ENCODE measurements around the gene GPR35. TPM values are rescaled to one million over a fixed set of nuclear protein-coding genes. Genes with fewer than 3 reads are reported as not detected.
"Not testable (repeated sequence)": the region's sequence is repeated elsewhere in the genome, so short reads cannot be mapped to it uniquely, and the experiment has no call there.

Gene GPR35
- total RNA-seq, 8 experiments from 2014 or later: 0.15 to 1.3 (median 0.54) TPM

DNA sequence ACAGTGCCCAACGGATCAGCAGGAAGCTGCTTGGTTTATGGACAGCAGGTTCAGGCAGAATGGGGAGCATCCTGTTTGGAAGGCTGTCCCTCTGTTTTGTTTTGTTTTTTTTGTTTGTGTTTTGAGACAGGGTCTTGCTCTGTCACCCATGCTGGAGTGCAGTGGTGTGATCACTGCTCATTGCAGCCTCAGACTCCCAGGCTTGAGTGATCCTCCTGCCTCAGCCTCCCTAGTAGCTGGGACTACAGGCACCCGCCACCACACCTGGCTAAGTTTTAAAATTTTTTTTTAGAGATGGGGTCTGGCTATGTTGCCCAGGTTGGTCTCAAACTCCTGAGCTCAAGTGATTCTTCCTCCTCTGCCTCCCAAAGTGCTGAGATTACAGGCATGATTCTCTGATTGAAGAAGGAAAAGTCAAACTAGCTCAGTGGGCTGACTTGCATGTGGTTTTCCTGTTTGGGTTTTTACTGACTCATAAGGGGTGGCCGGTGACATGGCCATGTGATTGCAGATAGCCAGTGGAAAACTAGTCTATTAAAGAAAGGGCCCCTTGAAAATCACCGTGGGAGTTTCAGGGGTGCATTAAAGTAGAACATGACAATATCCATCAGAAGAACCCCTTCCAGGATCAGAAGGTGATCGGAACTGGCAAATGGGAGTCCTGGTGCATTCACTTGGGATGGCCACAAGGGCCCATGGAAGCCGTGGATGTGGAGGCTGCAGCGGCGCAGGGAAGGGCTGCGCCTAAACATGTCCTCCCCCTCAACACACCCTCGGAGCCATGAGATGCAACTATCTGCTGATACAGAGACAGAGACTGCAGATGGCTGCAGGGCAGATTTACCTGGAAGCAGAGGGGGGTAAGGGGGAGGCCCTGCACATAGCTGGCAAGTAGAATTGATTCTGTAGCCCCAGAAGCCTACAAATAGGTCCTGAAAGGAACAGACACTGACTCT lies 30.9 kb downstream of the GPR35 start:
- no peaks in the 10 kb centered on the region for H3K4me1 ChIP-seq (replicated peaks in 1 of 2)
- no peak overlapping the region for H3K27ac ChIP-seq
- in situ Hi-C loops (cut with MboI; ENCODE audit: low pct_unique_long_range_greater_than_20kb in 2 of 9, low sequenced_read_pairs in 9 of 9, unreplicated experiment in 9 of 9): no loop called here
- 64 to 100% (median 79%) methylated on average over 2 to 5 of the region's 10 CpGs; no CpG with 5 or more reads in 2 of the 10 experiments for WGBS, 10 experiments
- ATAC-seq (replicated peaks in 6 of 8): no peak
- H3K4me3 ChIP-seq: no peak overlapping the region

DNA sequence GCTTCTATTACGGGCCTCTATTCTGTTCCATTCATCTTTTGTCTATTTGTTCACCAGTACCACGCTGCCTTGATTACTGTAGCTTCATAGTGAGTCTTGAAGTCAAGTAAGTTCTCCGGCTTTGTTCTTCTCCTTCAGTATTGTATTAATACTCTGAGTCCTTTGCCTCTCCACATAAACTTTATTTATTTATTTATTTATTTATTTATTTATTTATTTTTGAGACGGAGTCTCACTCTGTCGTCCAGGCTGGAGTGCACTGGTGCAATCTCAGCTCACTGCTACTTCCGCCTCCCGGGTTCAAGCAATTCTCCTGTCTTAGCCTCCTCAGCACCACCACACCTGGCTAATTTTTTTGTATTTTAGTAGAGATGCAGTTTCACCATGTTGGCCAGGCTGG lies 34.6 kb downstream of the GPR35 start:
- H3K27ac ChIP-seq; in situ Hi-C loops (cut with MboI; ENCODE audit: low pct_unique_long_range_greater_than_20kb in 2 of 9, low sequenced_read_pairs in 9 of 9, unreplicated experiment in 9 of 9); H3K4me1 ChIP-seq (replicated peaks in 1 of 2); ATAC-seq (replicated peaks in 6 of 8); H3K4me3 ChIP-seq: not testable (repeated sequence)
- WGBS, 10 experiments: 43 to 97% (median 76%) methylated on average over 2 to 7 of the region's 7 CpGs

DNA sequence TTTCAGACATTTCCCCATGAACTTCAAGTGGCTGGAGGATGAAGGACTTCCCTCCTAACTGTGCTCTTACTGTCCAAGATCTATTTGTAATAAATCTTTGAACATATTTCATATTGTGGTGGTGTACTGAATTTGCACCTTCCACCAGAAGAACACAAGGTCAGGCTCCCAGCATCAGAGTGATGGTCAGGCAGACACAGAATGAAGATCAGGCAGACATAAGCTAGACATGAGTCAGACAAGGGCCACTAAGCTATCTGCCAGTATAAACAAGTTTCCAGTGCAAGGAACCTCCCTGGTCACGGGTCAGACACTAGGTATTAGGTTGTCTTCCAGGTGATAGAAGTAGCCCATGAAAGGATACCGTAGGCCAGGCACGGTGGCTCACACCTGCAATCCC lies 37.4 kb downstream of the GPR35 start:
- no peak for ATAC-seq (replicated peaks in 6 of 8)
- Histone ChIP-seq H3K4me3 (no peak overlapping the region), H3K27ac (no peak overlapping the region), H3K4me1 (replicated peaks in 1 of 2) (no peaks in the 10 kb centered on the region)
- 44 to 60% (median 50%) methylated on average over 1 of the region's 3 CpGs; no CpG with 5 or more reads in 7 of the 10 experiments for WGBS, 10 experiments
- in situ Hi-C loops (cut with MboI; ENCODE audit: low pct_unique_long_range_greater_than_20kb in 2 of 9, low sequenced_read_pairs in 9 of 9, unreplicated experiment in 9 of 9): no loop called here

DNA sequence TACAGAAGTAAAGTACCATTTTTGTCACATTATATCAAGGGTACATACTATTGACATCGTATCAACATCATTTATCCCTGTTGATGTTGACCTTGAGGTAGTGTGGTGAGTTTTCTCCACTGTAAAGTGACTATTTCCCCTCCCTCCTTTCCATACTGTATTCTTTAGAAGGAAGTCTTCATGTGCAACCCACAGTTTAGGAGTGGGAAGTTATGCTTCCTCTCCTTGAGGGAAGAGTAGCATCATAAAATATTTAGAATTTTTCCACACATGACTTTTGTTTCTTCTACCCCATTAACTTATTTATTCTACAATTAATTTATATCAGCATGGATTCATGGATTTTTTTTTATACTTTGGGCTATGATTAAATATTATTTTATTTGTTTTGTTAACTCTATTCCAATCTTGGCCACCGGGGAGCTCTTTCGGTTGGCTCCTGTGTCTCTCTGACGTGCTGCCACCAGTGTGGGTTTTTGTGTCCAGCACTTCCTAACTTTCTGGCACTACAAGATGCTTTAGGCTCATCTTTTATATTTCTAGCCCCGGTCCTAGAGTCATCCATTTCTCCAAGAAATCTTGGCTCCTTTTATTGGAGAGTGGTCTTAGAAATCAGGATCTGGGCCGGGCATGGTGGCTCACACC lies 38.4 kb downstream of the GPR35 start:
- no peak for ATAC-seq (replicated peaks in 6 of 8)
- in situ Hi-C loops (cut with MboI; ENCODE audit: low pct_unique_long_range_greater_than_20kb in 2 of 9, low sequenced_read_pairs in 9 of 9, unreplicated experiment in 9 of 9): no loop called here
- Histone ChIP-seq H3K4me3 (no peak overlapping the region), H3K4me1 (replicated peaks in 1 of 2) (no peaks in the 10 kb centered on the region), H3K27ac (no peak overlapping the region)
- 6 to 65% (median 45%) methylated on average over 2 to 6 of the region's 6 CpGs; no CpG with 5 or more reads in 1 of the 10 experiments for WGBS, 10 experiments

DNA sequence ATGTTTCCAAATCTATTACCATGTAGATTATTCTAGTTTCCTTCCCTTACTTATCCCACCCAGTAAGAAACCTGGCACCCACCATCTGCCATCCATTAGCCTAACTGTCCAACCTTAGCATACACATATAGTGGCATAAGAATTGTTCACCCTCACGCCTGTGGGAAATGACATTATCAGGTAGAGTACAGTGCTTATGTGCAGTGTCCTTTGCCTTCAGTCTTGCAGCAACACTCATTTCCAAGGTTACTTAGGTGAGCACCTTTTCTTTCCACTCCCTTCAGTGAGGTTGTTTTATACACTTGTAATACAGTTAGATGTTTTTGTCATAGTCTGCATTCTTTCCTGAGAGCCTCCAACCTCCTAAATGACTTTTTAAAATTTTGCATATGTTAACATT lies 39.3 kb downstream of the GPR35 start:
- no peak for ATAC-seq (replicated peaks in 6 of 8)
- H3K4me1 ChIP-seq (replicated peaks in 1 of 2): no peaks in the 10 kb centered on the region
- in situ Hi-C loops (cut with MboI; ENCODE audit: low pct_unique_long_range_greater_than_20kb in 2 of 9, low sequenced_read_pairs in 9 of 9, unreplicated experiment in 9 of 9): no loop called here
- 0 to 75% (median 56%) methylated on average over 1 of the region's 1 CpG; no CpG with 5 or more reads in 5 of the 10 experiments for WGBS, 10 experiments
- H3K27ac ChIP-seq: no peak overlapping the region
- H3K4me3 ChIP-seq: no peak overlapping the region

DNA sequence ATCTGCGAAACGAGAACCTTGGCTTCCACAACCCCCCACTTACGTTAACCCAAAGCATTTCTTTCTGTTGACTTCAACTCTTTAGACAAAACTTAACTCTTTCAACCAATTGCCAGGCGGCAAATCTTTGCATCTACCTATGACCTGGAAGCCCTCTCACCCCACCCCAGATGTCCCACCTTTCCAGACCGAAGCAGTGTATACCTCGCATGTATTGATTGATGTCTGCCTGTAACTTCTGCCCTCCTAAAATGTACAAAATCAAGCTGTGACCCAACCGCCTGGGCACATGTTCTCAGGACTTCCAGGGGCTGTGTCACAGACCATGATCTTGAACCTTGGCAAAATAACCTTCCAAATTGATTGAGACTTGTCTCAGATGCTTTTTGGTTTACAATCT lies 45.1 kb downstream of the GPR35 start:
- no peak for ATAC-seq (replicated peaks in 6 of 8)
- Histone ChIP-seq H3K4me3 (no peak overlapping the region), H3K4me1 (replicated peaks in 1 of 2) (no peaks in the 10 kb centered on the region), H3K27ac (no peak overlapping the region)
- in situ Hi-C loops (cut with MboI; ENCODE audit: low pct_unique_long_range_greater_than_20kb in 2 of 9, low sequenced_read_pairs in 9 of 9, unreplicated experiment in 9 of 9): no loop called here
- 0 to 67% (median 47%) methylated on average over 2 to 6 of the region's 7 CpGs; no CpG with 5 or more reads in 3 of the 10 experiments for WGBS, 10 experiments

DNA sequence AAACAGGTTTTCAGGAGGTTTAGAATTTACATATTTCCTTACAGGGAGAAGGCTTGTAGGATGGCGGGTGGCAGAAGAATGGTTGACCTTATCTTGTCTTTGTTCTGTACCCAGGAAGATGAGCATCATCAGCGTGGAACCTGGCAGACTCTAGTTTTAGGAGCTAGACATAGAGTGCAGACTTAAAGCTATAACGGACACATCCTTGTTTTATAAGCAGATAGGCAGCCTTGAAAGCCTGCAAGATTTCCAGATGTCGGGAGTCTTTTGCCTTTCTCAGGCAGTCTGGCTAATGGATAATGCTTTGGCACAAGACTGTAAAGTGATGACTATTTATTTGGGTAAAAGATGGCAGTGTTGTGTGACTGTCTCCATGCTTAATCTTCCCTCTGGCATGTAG lies 45.7 kb downstream of the GPR35 start:
- Histone ChIP-seq H3K4me3 (no peak overlapping the region), H3K4me1 (replicated peaks in 1 of 2) (no peaks in the 10 kb centered on the region), H3K27ac (no peak overlapping the region)
- no peak for ATAC-seq (replicated peaks in 6 of 8)
- WGBS, 10 experiments: 38 to 89% (median 64%) methylated on average over 1 to 4 of the region's 4 CpGs; no CpG with 5 or more reads in 2 of the 10 experiments
- in situ Hi-C loops (cut with MboI; ENCODE audit: low pct_unique_long_range_greater_than_20kb in 2 of 9, low sequenced_read_pairs in 9 of 9, unreplicated experiment in 9 of 9): no loop called here

DNA sequence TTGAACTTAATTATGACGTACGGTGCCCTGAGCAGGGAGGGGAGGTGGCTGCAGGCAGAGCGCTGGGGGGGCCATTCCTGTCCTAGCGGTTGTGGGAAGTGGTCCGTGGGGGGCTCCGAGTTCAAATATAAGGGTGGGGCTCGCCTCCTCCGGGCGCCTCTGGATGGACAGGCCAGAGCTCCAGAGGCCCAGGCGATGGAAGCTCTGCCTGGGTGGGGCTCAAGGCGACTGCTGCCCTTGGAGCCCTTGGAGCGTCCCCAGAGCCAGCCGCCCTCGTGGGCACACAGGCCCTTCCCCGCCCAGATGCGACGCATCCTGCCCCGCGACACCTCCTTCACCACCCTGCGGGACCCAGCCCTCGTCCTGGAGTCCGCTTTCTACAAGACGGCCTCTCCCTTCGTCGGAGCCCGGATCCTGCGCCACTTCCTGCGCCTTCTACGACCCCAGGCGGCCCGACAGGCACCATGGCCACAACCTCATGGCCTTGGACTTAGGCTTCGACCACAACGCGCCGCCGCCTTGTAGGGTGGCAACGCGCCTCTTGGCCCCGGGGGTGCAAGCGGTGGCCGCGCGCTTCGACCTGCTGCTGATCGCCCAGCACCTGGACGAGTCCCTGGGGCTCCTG lies 46.9 kb downstream of the GPR35 start:
- 38 to 94% (median 63%) methylated on average over 2 to 9 of the region's 46 CpGs; no CpG with 5 or more reads in 6 of the 10 experiments for WGBS, 10 experiments

DNA sequence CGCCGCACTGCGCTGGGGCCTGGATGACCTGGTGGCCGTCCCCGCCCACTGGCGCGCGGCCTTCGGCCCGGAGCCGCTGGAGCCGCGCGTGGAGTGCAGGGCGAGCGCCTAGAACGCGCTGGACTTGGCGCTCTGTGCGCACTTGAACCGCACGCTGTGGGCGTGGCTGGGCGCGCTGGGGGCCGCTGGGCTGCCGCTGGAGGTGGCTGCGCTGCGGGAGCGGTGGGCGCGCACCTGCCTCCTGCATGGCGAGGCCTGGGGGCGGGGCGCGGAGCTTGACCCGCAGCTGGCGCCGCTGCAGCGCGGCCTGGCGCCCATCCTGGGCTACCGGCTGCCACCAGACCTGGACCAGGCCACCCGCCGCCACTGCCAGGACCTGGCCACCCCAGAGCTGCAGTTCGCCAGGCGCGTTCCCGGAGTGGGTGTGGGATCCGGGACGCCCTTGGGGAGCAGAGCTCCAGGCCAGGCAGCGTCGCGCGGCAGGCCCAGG lies 47.5 kb downstream of the GPR35 start:
- no peak for ATAC-seq (replicated peaks in 6 of 8)
- Histone ChIP-seq H3K27ac (no peak overlapping the region), H3K4me1 (replicated peaks in 1 of 2) (no peaks in the 10 kb centered on the region), H3K4me3 (no peak overlapping the region)
- 15 to 51% methylated on average over 4 to 11 of the region's 55 CpGs; no CpG with 5 or more reads in 8 of the 10 experiments for WGBS, 10 experiments
- in situ Hi-C loops (cut with MboI; ENCODE audit: low pct_unique_long_range_greater_than_20kb in 2 of 9, low sequenced_read_pairs in 9 of 9, unreplicated experiment in 9 of 9): no loop called here

More for the DNA sequence above, 46.9 kb downstream of the GPR35 start:
- in situ Hi-C loops (cut with MboI; ENCODE audit: low pct_unique_long_range_greater_than_20kb in 2 of 9, low sequenced_read_pairs in 9 of 9, unreplicated experiment in 9 of 9): no loop called here
- H3K27ac ChIP-seq: no peak overlapping the region
- no peaks in the 10 kb centered on the region for H3K4me1 ChIP-seq (replicated peaks in 1 of 2)
- no peak for ATAC-seq (replicated peaks in 6 of 8)
- H3K4me3 ChIP-seq: no peak overlapping the region

DNA sequence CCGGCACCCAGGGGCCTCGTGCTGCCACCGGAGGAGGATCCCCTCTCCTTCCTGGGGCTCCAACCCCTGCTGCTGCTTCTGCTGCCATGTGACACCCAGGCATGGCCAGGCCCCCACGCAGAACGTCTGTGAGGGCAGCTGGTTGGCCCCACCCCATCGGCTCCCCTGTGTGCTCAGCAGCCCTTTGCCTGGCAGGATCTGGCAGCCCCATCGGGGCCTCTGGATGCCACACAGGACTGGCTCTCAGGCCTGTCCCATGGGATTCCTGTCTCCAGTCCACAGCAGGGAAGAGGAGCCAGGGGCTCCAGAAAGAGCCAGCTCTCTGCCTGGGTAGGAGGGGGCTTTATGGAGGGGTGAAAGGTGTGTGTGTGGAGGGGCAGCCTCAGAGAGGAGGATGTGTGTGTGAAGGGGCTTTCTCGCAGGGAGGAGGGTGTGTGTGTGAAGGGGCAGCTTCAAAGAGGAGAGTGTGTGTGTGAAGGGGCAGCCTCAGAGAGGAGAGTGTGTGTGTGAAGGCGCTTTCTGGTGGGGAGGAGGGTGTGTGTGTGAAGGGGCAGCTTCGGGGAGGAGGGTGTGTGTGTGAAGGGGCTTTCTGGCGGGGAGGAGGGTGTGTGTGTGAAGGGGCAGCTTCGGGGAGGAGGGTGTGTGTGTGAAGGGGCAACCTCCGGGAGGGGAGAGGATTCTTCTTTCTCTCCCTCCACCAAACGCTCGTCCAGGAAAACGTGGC lies 49.3 kb downstream of the GPR35 start:
- peak in 7 of 8 experiments; percentile 7 to 78 (median 69) for ATAC-seq (replicated peaks in 6 of 8)
- H3K27ac ChIP-seq; H3K4me3 ChIP-seq; in situ Hi-C loops (cut with MboI; ENCODE audit: low pct_unique_long_range_greater_than_20kb in 2 of 9, low sequenced_read_pairs in 9 of 9, unreplicated experiment in 9 of 9); H3K4me1 ChIP-seq (replicated peaks in 1 of 2): not testable (repeated sequence)
- 100% methylated on average over 1 of the region's 16 CpGs; no CpG with 5 or more reads in 9 of the 10 experiments for WGBS, 10 experiments

DNA sequence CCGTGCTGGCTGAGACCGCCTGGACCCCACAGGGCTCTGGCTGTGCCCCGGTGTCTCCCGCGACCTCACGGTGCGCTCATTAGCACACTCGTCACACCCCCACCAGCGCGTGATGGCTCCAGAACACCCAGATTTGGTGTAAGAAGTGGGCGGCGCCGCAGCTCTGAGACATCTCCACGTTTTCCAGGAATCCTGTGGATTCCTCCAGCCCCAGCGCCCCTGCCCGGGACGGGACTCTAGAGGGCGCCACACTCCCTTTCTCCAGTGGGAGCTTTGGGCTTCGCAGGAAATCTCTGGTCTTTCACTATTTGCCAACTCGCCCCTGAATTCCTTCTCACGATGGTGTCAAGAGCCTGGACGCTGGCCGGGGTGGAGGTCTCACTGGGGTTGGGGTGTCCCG lies 50.1 kb downstream of the GPR35 start:
- ATAC-seq (replicated peaks in 6 of 8): peak; percentile 52 to 88 (median 73)
- in situ Hi-C loops (cut with MboI; ENCODE audit: low pct_unique_long_range_greater_than_20kb in 2 of 9, low sequenced_read_pairs in 9 of 9, unreplicated experiment in 9 of 9); H3K4me1 ChIP-seq (replicated peaks in 1 of 2); H3K27ac ChIP-seq; H3K4me3 ChIP-seq: not testable (repeated sequence)
- WGBS, 10 experiments: no CpG with 5 or more reads among the region's 24 CpGs

DNA sequence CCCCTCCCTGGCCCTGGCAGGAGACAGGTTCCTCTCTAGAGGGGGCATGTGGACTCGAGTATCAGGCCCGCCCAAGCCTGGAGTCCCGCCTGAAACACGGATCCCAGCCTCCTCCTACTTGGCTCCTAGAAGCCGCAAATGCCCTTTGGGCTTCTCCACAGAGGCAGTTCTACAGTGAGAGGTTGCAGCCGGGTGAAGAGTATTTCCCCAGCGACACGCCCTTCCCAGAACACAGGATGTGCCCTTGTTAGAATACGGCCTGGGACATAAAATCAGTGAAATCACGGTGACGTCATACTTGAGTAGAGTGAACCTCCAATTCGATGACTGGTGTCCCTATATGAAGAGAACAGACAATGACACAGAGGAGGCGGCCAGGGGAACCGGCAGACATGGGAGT lies 52.8 kb downstream of the GPR35 start:
- H3K4me3 ChIP-seq; in situ Hi-C loops (cut with MboI; ENCODE audit: low pct_unique_long_range_greater_than_20kb in 2 of 9, low sequenced_read_pairs in 9 of 9, unreplicated experiment in 9 of 9); H3K4me1 ChIP-seq (replicated peaks in 1 of 2); H3K27ac ChIP-seq: not testable (repeated sequence)
- no CpG with 5 or more reads among the region's 14 CpGs for WGBS, 10 experiments
- peak in 4 of 8 experiments; percentile 10 to 43 (median 27) for ATAC-seq (replicated peaks in 6 of 8)
